Limb (tissue), 2 donors: ENCODE measurements around the gene LHFPL2.
"Not testable (repeated sequence)": the region's sequence is repeated elsewhere in the genome, so short reads cannot be mapped to it uniquely, and the experiment has no call there.

ENCODE experiments used
- DNase-seq, 2 donors: peaks; one replicate each; pipeline ENCODE4 v3.0.0-alpha.2; 2016; ENCODE audit errors: extremely low spot score in 2 of 2

Gene LHFPL2

GRCh38 chr5:78473751-78474150, 174.8 kb downstream of the LHFPL2 start:
- DNase-seq: no peak

- DNase-seq: no peak
These were observed 176.0 kb downstream of the LHFPL2 start for GRCh38 chr5:78472469-78473106.

- DNase-seq: no peak
These were observed 176.7 kb downstream of the LHFPL2 start for GRCh38 chr5:78471896-78472295.

- peak in 1 of 2 donors; percentile 50 for DNase-seq
These were observed 180.7 kb downstream of the LHFPL2 start for GRCh38 chr5:78467752-78468357.

- DNase-seq: no peak
These were observed 181.4 kb downstream of the LHFPL2 start for GRCh38 chr5:78467140-78467539.

- no peak for DNase-seq
These were observed 189.7 kb downstream of the LHFPL2 start for GRCh38 chr5:78458843-78459242.

- DNase-seq: not testable (repeated sequence)
These were observed 191.1 kb downstream of the LHFPL2 start for GRCh38 chr5:78457507-78457906.

- no peak for DNase-seq
These were observed 199.5 kb downstream of the LHFPL2 start for GRCh38 chr5:78449103-78449502.

GRCh38 chr5:78447775-78448424, 200.7 kb downstream of the LHFPL2 start:
- DNase-seq: no peak
